ENCODE data around the gene CD101. TPM values are rescaled to one million over a fixed set of nuclear protein-coding genes. Genes with fewer than 3 reads are reported as not detected.

Gene CD101
- total RNA-seq, 2 experiments from 2014 or later: 2.1 to 2.2 TPM

DNA sequence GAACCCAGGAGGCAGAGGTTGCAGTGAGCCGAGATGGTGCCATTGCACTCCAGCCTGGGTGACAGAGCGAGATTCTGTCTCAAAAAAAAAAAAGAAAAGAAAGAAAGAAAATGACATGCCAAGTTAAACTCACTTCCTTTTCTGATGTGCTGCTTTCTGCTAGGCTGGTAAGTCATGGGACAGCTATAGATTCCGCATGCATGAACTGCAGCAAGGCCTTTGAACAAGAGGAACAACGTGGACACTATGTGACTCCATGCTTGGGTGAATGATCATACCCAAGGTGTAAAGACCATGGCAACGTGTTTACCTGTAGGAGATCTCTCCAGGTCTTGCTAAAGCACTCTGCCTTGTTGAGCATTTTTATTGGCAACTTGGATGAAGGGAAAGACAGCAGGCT lies 48.3 kb downstream of the CD101 start:
- no peaks in the 10 kb centered on the region for H3K9me3 ChIP-seq (ENCODE audit: control insufficient read depth in 1 of 2, insufficient read depth in 1 of 2, low read length in 2 of 2)
- POLR2A ChIA-PET: interaction anchor here (0.8 to 2.4 kb wide), 4 partner anchors 10 to 172 kb away, joined by 3 to 13 read pairs (median 6); partner anchors contain the start of gene TTF2
- intact Hi-C loops (cut with DNase I, micrococcal nuclease): loop anchor here (1.0 to 10.0 kb wide), 5 partner anchors 41 to 285 kb away; no protein-coding TSS in a partner anchor
- CTCF ChIA-PET: interaction anchor here (1.3 to 1.9 kb wide), 2 partner anchors 18 to 312 kb away, joined by 4 read pairs; no protein-coding TSS in a partner anchor
- Mint-ChIP-seq H3K27me3 (no peaks in the 10 kb centered on the region), H3K4me3 (no peak overlapping the region), H3K4me1 (ENCODE audit: low read depth) (peaks cover 67% of the 10 kb centered on the region), H3K27ac (peak overlapping the region; percentile 93), H3K36me3 (ENCODE audit: low read depth) (no peaks in the 10 kb centered on the region), H3K9me3 (no peaks in the 10 kb centered on the region)
- H3K27ac ChIP-seq (ENCODE audit: low read depth in 1 of 2, low read length in 2 of 2): peak overlapping the region in 1 of 2 donors; percentile 45
- DNase-seq (peak in 2 of 14 experiments; percentile 31 to 37), ATAC-seq (ENCODE audit: poor library complexity) (no peak)
- peaks cover 33% of the 10 kb centered on the region for H3K4me1 ChIP-seq (ENCODE audit: insufficient read depth, low read length)
- TF ChIP-seq, protein P1, sequence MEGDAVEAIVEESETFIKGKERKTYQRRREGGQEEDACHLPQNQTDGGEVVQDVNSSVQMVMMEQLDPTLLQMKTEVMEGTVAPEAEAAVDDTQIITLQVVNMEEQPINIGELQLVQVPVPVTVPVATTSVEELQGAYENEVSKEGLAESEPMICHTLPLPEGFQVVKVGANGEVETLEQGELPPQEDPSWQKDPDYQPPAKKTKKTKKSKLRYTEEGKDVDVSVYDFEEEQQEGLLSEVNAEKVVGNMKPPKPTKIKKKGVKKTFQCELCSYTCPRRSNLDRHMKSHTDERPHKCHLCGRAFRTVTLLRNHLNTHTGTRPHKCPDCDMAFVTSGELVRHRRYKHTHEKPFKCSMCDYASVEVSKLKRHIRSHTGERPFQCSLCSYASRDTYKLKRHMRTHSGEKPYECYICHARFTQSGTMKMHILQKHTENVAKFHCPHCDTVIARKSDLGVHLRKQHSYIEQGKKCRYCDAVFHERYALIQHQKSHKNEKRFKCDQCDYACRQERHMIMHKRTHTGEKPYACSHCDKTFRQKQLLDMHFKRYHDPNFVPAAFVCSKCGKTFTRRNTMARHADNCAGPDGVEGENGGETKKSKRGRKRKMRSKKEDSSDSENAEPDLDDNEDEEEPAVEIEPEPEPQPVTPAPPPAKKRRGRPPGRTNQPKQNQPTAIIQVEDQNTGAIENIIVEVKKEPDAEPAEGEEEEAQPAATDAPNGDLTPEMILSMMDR (IDR thresholded peaks at IDR 0.05): no peak
- H3K36me3 ChIP-seq (ENCODE audit: insufficient read depth, low read length): no peaks in the 10 kb centered on the region
- H3K4me3 ChIP-seq (ENCODE audit: low read length): no peak overlapping the region
- H3K27me3 ChIP-seq (ENCODE audit: control insufficient read depth in 1 of 2, insufficient read depth in 2 of 2, low read length in 2 of 2): no peaks in the 10 kb centered on the region

DNA sequence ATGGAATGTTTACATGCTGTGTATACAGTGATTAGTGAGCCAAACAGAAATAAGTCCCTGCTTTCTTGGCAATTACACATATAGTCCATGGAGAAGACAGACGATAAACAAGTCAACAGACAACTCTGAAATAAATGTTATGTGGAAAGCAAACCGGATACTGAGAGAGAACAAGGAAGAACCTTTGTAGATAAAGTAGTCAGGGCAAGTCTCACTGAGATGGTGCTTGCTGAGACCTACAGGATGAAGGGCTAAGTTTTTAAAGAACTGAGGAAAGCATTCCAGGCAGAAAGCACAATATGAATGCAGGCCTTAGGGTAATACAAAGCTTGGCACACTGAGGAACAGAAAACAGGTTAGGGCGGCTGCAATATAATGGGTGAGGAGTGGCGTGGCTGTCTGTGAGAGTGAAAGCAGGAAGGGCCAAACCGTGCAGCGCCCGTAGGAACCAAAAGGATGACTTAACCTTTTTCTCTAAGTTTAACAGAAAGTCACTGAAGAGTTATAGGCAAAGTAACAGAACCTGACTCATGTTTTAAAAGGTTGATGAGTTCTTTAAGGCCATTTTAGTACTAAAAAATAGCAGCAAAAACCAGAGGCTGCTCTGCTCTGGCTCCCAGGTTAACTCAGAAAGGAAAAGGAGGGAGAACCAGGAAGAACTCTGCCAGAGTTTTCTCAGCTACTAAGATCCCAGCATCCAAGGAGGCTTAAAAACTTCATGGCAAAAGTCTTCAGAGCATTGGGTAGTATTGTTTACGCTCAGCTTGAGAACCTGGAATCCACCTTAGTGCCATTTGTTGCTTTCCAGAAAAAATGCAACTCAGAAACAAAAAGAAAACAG lies 49.9 kb downstream of the CD101 start:
- Mint-ChIP-seq H3K36me3 (ENCODE audit: low read depth) (no peaks in the 10 kb centered on the region), H3K4me1 (ENCODE audit: low read depth) (peaks cover 63% of the 10 kb centered on the region), H3K4me3 (peak overlapping the region; percentile 46), H3K27me3 (no peaks in the 10 kb centered on the region), H3K9me3 (no peaks in the 10 kb centered on the region), H3K27ac (peak overlapping the region; percentile 93)
- no peaks in the 10 kb centered on the region for H3K36me3 ChIP-seq (ENCODE audit: insufficient read depth, low read length)
- H3K4me1 ChIP-seq (ENCODE audit: insufficient read depth, low read length): peaks cover 33% of the 10 kb centered on the region
- intact Hi-C loops (cut with DNase I, micrococcal nuclease): loop anchor here (5.0 to 10.0 kb wide), 3 partner anchors 64 to 287 kb away; no protein-coding TSS in a partner anchor
- no peaks in the 10 kb centered on the region for H3K9me3 ChIP-seq (ENCODE audit: control insufficient read depth in 1 of 2, insufficient read depth in 1 of 2, low read length in 2 of 2)
- TF ChIP-seq, protein P1 (IDR thresholded peaks at IDR 0.05): no peak
- ChIA-PET CTCF (interaction anchor here (1.3 kb wide), 1 partner anchor 327 kb away, joined by 5 read pairs; no protein-coding TSS in a partner anchor), POLR2A (interaction anchor here (1.0 to 2.2 kb wide), 4 partner anchors 9 to 314 kb away, joined by 3 to 13 read pairs (median 4); partner anchors contain the start of gene TTF2)
- ATAC-seq (ENCODE audit: poor library complexity) (no peak), DNase-seq (peak in 8 of 14 experiments; percentile 13 to 55 (median 39))
- no peaks in the 10 kb centered on the region for H3K27me3 ChIP-seq (ENCODE audit: control insufficient read depth in 1 of 2, insufficient read depth in 2 of 2, low read length in 2 of 2)
- peak overlapping the region; percentile 35 for H3K4me3 ChIP-seq (ENCODE audit: low read length)
- H3K27ac ChIP-seq (ENCODE audit: low read depth in 1 of 2, low read length in 2 of 2): peak overlapping the region in 1 of 2 donors; percentile 27

DNA sequence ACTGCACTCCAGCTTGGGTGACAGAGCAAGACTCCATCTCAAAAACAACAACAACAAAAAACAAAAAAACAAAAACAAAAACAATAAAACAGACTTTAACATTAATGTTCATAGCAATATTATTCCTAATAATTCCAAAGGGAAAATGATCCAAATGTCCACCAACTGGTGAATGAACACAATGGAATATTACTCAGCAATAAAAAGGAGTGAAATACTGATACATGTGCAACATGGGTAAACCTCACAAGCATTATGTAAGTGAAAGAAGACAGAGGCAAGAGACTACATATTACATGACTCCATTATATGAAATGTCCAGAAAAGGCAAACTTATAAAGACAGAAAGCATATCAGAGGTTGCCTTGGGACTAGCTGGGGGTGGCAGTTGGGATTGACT lies 52.5 kb downstream of the CD101 start:
- H3K36me3 Mint-ChIP-seq (ENCODE audit: low read depth): no peaks in the 10 kb centered on the region
- POLR2A ChIA-PET: interaction anchor here (1.0 kb wide), 1 partner anchor 316 kb away, joined by 3 read pairs; no protein-coding TSS in a partner anchor
- Histone ChIP-seq H3K4me1 (ENCODE audit: insufficient read depth, low read length) (peaks cover 24% of the 10 kb centered on the region), H3K4me3 (ENCODE audit: low read length) (no peak overlapping the region), H3K27ac (ENCODE audit: low read depth in 1 of 2, low read length in 2 of 2) (no peak overlapping the region), H3K27me3 (ENCODE audit: control insufficient read depth in 1 of 2, insufficient read depth in 2 of 2, low read length in 2 of 2) (no peaks in the 10 kb centered on the region), H3K9me3 (ENCODE audit: control insufficient read depth in 1 of 2, insufficient read depth in 1 of 2, low read length in 2 of 2) (no peaks in the 10 kb centered on the region), H3K36me3 (ENCODE audit: insufficient read depth, low read length) (no peaks in the 10 kb centered on the region)
- H3K4me3 Mint-ChIP-seq: no peak overlapping the region
- peaks cover 48% of the 10 kb centered on the region for H3K4me1 Mint-ChIP-seq (ENCODE audit: low read depth)
- ATAC-seq (ENCODE audit: poor library complexity): no peak
- H3K27me3 Mint-ChIP-seq: no peaks in the 10 kb centered on the region
- TF ChIP-seq, protein P1 (IDR thresholded peaks at IDR 0.05): no peak
- DNase-seq: no peak
- H3K9me3 Mint-ChIP-seq: no peaks in the 10 kb centered on the region
- intact Hi-C loops (cut with DNase I, micrococcal nuclease): loop anchor here (2.0 to 10.0 kb wide), 5 partner anchors 67 to 289 kb away; no protein-coding TSS in a partner anchor
- CTCF ChIA-PET: interaction anchor here (1.2 to 1.7 kb wide), 3 partner anchors 67 to 317 kb away, joined by 4 to 5 read pairs (median 4); no protein-coding TSS in a partner anchor
- no peak overlapping the region for H3K27ac Mint-ChIP-seq
